Natural killer cell (primary cell): ENCODE measurements around the gene GPR78. TPM values are rescaled to one million over a fixed set of nuclear protein-coding genes. Genes with fewer than 3 reads are reported as not detected.

Source experiments
- ATAC-seq, 3 donors: fragments of 150-1000 bp in 2 of 3; fragments of 200-7000 bp in 1 of 3; cut with Tn5 transposase; 1 replicate in 1 of 3; 2 replicates in 2 of 3; pipeline ENCODE4 v1.10.0; 2021; ENCODE audit warnings: mild to moderate bottlenecking in 2 of 3, moderate library complexity in 2 of 3
- DNase-seq, 2 donors: peaks; one replicate each; pipeline versions ENCODE4 v3.0.0 to v3.0.0-alpha.2; 2013 to 2021; ENCODE audit warnings: mixed read lengths in 1 of 2
- H3K27ac ChIP-seq: one replicate; pipeline ENCODE4 v1.5.1; 2013; ENCODE audit warnings: mild to moderate bottlenecking, low read length
- H3K27me3 ChIP-seq: one replicate; pipeline ENCODE4 v1.6.1; 2013; ENCODE audit warnings: low read length; ENCODE audit not compliant: control insufficient read depth, insufficient read depth
- H3K36me3 ChIP-seq: one replicate; pipeline ENCODE4 v1.6.1; 2013; ENCODE audit warnings: low read length; ENCODE audit not compliant: control insufficient read depth, insufficient read depth
- H3K4me1 ChIP-seq: one replicate; pipeline ENCODE4 v1.6.1; 2013; ENCODE audit warnings: low read length; ENCODE audit not compliant: control insufficient read depth, insufficient read depth
- H3K4me3 ChIP-seq: one replicate; pipeline ENCODE4 v1.5.1; 2013; ENCODE audit warnings: low read length
- H3K9me3 ChIP-seq: one replicate; pipeline ENCODE4 v1.6.1; 2013; ENCODE audit warnings: low read length; ENCODE audit not compliant: control insufficient read depth, insufficient read depth
- H3K27ac Mint-ChIP-seq, 2 donors: one replicate each; pipeline ENCODE4 v1.8.0; 2022; ENCODE audit warnings: mild to moderate bottlenecking in 2 of 2, mixed read lengths in 2 of 2, moderate library complexity in 1 of 2
- H3K27me3 Mint-ChIP-seq, 2 donors: one replicate each; pipeline ENCODE4 v1.8.0; 2022; ENCODE audit warnings: low read depth in 2 of 2, mixed read lengths in 2 of 2
- H3K36me3 Mint-ChIP-seq: one replicate; pipeline ENCODE4 v1.8.0; 2022; ENCODE audit warnings: mixed read lengths
- H3K4me1 Mint-ChIP-seq, 2 donors: one replicate each; pipeline ENCODE4 v1.8.0; 2022; ENCODE audit warnings: mixed read lengths in 2 of 2
- H3K4me3 Mint-ChIP-seq: one replicate; pipeline ENCODE4 v1.8.0; 2022; ENCODE audit warnings: mild to moderate bottlenecking, moderate library complexity, mixed read lengths
- H3K9me3 Mint-ChIP-seq, 2 donors: one replicate each; pipeline ENCODE4 v1.8.0; 2022; ENCODE audit warnings: mixed read lengths in 2 of 2
- WGBS: methylation state at CpG from one replicate; pipeline ENCODE4 v1.1.7; 2013; ENCODE audit warnings: missing lambda C conversion rate; ENCODE audit not compliant: insufficient coverage; 5-methylcytosine and 5-hydroxymethylcytosine counted together
- intact Hi-C: fragments of 100-400 bp; cut with micrococcal nuclease; formaldehyde crosslinking; loops from one replicate; pipeline ENCODE4 v1.14.2; 2022
- total RNA-seq, 4 donors: library from RNA; stranded (reverse); fragments of 120-200 nt in 1 of 4; gene quantifications; one replicate each; pipeline versions ENCODE4 v1.2.3 to v1.2.4, GENCODE V29; 2013 to 2022
- TF ChIP-seq, protein P1 (sequence below): fragments of 200-600 bp; IDR thresholded peaks from one replicate; pipeline ENCODE4 v1.8.0; 2022; ENCODE audit warnings: antibody characterized with exemption

The GPR78 gene
- total RNA-seq, 3 donors from 2014 or later (not counting 1 experiment from before 2014, with no cell fraction given): not detected

DNA sequence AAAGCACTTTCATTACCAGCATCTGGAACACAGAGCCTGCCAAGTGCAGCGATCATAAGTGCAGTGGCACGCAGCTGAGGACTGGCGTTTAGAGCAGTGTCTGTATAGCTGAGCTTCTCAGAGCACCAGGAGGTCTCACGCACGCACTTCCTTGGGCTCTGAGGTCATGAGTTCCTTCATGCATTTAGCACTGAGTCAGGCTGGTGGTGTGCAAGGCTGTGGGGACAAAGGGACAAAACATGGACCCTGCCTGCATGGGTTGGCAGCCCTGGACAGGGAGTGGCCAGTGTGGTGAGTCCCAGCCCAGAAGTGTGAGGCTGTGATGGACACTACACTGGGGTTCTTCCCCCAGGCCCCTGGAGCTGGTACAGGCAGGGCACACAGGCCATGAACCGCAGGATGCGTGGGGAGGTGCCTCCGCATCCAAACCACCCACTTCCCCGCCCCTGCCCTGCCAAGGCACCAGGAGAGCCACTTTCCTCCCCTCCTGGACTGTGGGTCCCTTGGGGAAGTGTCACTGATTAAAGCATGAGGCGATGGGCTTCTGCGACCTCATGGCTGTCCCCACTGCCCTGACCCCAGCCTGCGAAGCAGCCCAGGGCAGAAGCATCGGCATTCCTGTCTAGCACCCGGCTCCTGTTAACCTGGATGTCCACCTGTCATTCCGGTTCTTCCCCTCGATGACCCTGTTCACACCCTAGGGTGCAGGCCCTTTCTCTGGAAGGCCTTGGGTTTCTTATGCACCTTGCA lies 37.2 kb upstream of the GPR78 start:
- Histone ChIP-seq H3K27ac (no peak overlapping the region), H3K27me3 (no peaks in the 10 kb centered on the region), H3K4me3 (no peak overlapping the region), H3K9me3 (no peaks in the 10 kb centered on the region), H3K4me1 (no peaks in the 10 kb centered on the region), H3K36me3 (no peaks in the 10 kb centered on the region)
- H3K27me3 Mint-ChIP-seq: no peaks in the 10 kb centered on the region
- H3K9me3 Mint-ChIP-seq: no peaks in the 10 kb centered on the region
- H3K4me1 Mint-ChIP-seq: no peaks in the 10 kb centered on the region
- intact Hi-C loops: no loop called here
- DNase-seq (no peak), ATAC-seq (no peak)
- TF ChIP-seq, protein P1, sequence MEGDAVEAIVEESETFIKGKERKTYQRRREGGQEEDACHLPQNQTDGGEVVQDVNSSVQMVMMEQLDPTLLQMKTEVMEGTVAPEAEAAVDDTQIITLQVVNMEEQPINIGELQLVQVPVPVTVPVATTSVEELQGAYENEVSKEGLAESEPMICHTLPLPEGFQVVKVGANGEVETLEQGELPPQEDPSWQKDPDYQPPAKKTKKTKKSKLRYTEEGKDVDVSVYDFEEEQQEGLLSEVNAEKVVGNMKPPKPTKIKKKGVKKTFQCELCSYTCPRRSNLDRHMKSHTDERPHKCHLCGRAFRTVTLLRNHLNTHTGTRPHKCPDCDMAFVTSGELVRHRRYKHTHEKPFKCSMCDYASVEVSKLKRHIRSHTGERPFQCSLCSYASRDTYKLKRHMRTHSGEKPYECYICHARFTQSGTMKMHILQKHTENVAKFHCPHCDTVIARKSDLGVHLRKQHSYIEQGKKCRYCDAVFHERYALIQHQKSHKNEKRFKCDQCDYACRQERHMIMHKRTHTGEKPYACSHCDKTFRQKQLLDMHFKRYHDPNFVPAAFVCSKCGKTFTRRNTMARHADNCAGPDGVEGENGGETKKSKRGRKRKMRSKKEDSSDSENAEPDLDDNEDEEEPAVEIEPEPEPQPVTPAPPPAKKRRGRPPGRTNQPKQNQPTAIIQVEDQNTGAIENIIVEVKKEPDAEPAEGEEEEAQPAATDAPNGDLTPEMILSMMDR: no peak
- H3K36me3 Mint-ChIP-seq: no peaks in the 10 kb centered on the region
- H3K4me3 Mint-ChIP-seq: no peak overlapping the region
- 91% methylated on average over 16 of the region's 16 CpGs for WGBS
- no peak overlapping the region for H3K27ac Mint-ChIP-seq

DNA sequence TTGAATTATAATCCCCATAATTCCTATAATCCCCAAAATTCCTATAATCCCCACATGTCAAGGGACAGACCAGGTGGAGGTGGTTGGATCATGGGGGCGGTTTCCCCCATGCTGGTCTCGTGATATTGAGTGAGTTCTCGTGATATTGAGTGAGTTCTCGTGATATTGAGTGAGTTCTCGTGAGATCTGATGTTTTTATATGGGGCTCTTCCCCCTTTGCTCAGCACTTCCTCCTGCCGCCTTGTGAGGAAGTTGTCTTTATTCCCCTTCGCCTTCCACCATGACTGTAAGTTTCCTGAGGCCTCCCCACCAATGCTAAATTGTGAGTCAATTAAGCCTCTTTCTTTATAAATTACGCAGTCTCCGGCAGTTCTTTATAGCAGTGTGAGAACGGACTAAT lies 36.6 kb upstream of the GPR78 start:
- Histone ChIP-seq H3K4me1 (no peaks in the 10 kb centered on the region), H3K9me3 (no peaks in the 10 kb centered on the region), H3K36me3 (no peaks in the 10 kb centered on the region), H3K27ac (no peak overlapping the region), H3K4me3 (no peak overlapping the region), H3K27me3 (no peaks in the 10 kb centered on the region)
- H3K27ac Mint-ChIP-seq: no peak overlapping the region
- no peaks in the 10 kb centered on the region for H3K9me3 Mint-ChIP-seq
- intact Hi-C loops: no loop called here
- H3K27me3 Mint-ChIP-seq: no peaks in the 10 kb centered on the region
- TF ChIP-seq, protein P1: no peak
- ATAC-seq (no peak), DNase-seq (no peak)
- no peaks in the 10 kb centered on the region for H3K4me1 Mint-ChIP-seq
- H3K36me3 Mint-ChIP-seq: no peaks in the 10 kb centered on the region
- no peak overlapping the region for H3K4me3 Mint-ChIP-seq
- 71% methylated on average over 10 of the region's 10 CpGs for WGBS

DNA sequence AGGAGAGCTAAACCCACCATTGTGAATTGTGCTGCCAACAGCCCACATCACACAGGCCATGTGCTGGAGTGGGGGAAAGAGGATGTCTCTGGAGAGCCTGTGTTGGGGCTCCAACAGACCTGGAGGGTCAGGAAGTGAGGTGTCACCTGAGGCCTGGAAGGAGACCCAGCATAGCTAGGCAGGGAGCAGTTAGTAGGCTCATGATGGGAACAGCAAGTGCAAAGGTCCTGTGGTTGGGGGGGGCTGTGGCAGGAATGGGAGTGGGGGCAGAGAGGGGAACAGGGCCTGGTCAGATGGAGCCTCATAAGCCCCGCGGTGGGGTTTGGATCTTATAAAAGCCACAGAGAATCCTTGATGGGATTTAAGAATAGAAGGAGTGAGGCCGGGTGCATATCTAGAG lies 35.9 kb upstream of the GPR78 start:
- H3K27me3 ChIP-seq: no peaks in the 10 kb centered on the region
- H3K4me1 ChIP-seq: no peaks in the 10 kb centered on the region
- WGBS: 92% methylated on average over 3 of the region's 3 CpGs
- no peak overlapping the region for H3K27ac ChIP-seq
- Mint-ChIP-seq H3K27ac (no peak overlapping the region), H3K4me3 (no peak overlapping the region), H3K4me1 (no peaks in the 10 kb centered on the region), H3K9me3 (no peaks in the 10 kb centered on the region), H3K27me3 (no peaks in the 10 kb centered on the region), H3K36me3 (no peaks in the 10 kb centered on the region)
- no peak overlapping the region for H3K4me3 ChIP-seq
- no peaks in the 10 kb centered on the region for H3K9me3 ChIP-seq
- no peak for DNase-seq
- ATAC-seq: no peak
- intact Hi-C loops: no loop called here
- no peaks in the 10 kb centered on the region for H3K36me3 ChIP-seq
- TF ChIP-seq, protein P1: no peak
